RWPE2 (cell line): Measurements from ENCODE around the gene PTRH2.

Experiments used
- ATAC-seq: fragments of 200-7000 bp; cut with Tn5 transposase; 3 replicates; pipeline ENCODE4 v1.9.1; 2021; ENCODE audit warnings: low read depth
- DNase-seq: peaks from one replicate; pipeline ENCODE4 v3.0.0-alpha.2; 2020; ENCODE audit warnings: low spot score
- H3K27ac ChIP-seq: fragments of 450-650 bp; 2 replicates; pipeline ENCODE4 v1.5.1; 2017; ENCODE audit warnings: mild to moderate bottlenecking; ENCODE audit not compliant: poor library complexity, severe bottlenecking
- H3K27me3 ChIP-seq: fragments of 250-450 bp; sonication (Bioruptor Pico); 2 replicates; pipeline ENCODE4 v1.5.1; 2021; ENCODE audit warnings: mild to moderate bottlenecking, moderate library complexity; ENCODE audit not compliant: insufficient read depth, poor library complexity, severe bottlenecking
- H3K36me3 ChIP-seq: fragments of 250-450 bp; sonication (Bioruptor Pico); 2 replicates; pipeline ENCODE4 v1.5.1; 2020; ENCODE audit warnings: low read depth, mild to moderate bottlenecking, moderate library complexity
- H3K4me1 ChIP-seq: fragments of 250-450 bp; sonication (Bioruptor Pico); 2 replicates; pipeline ENCODE4 v1.5.1; 2021; ENCODE audit warnings: mild to moderate bottlenecking, moderate library complexity; ENCODE audit not compliant: insufficient read depth, poor library complexity, severe bottlenecking
- H3K4me3 ChIP-seq: fragments of 250-450 bp; sonication (Bioruptor Pico); 2 replicates; pipeline ENCODE4 v1.5.1; 2021; ENCODE audit warnings: mild to moderate bottlenecking, moderate library complexity; ENCODE audit not compliant: severe bottlenecking
- H3K9me3 ChIP-seq: fragments of 250-450 bp; sonication (Bioruptor Pico); 2 replicates; pipeline ENCODE4 v1.5.1; 2021; ENCODE audit warnings: mild to moderate bottlenecking, moderate library complexity; ENCODE audit not compliant: severe bottlenecking
- TF ChIP-seq, protein P1 (sequence below): fragments of 450-650 bp; IDR thresholded peaks from one replicate; pipeline ENCODE4 v1.5.1; 2017; ENCODE audit warnings: mild to moderate bottlenecking, moderate library complexity; ENCODE audit not compliant: poor library complexity, severe bottlenecking

Gene PTRH2

DNA sequence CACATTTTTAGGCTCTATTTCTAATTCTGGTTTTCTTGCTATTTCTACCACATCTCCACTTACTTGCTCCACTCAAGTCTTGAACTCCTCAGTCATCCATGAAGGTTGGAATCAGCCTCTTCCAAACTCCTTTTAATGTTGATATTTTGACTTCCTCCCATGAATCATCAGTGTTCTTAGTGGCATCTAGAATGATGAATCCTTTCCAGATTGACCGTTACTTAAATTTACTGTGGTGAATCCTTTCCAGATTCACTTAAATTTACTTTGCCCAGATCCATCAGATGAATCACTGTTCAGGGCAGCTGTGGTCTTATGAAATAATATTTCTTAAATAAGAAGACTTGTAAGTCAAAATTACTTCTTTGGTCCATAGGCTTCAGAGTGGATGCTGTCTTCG lies 55.1 kb downstream of the PTRH2 start:
- TF ChIP-seq, protein P1, sequence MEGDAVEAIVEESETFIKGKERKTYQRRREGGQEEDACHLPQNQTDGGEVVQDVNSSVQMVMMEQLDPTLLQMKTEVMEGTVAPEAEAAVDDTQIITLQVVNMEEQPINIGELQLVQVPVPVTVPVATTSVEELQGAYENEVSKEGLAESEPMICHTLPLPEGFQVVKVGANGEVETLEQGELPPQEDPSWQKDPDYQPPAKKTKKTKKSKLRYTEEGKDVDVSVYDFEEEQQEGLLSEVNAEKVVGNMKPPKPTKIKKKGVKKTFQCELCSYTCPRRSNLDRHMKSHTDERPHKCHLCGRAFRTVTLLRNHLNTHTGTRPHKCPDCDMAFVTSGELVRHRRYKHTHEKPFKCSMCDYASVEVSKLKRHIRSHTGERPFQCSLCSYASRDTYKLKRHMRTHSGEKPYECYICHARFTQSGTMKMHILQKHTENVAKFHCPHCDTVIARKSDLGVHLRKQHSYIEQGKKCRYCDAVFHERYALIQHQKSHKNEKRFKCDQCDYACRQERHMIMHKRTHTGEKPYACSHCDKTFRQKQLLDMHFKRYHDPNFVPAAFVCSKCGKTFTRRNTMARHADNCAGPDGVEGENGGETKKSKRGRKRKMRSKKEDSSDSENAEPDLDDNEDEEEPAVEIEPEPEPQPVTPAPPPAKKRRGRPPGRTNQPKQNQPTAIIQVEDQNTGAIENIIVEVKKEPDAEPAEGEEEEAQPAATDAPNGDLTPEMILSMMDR, result no peak
- no peak for ATAC-seq

DNA sequence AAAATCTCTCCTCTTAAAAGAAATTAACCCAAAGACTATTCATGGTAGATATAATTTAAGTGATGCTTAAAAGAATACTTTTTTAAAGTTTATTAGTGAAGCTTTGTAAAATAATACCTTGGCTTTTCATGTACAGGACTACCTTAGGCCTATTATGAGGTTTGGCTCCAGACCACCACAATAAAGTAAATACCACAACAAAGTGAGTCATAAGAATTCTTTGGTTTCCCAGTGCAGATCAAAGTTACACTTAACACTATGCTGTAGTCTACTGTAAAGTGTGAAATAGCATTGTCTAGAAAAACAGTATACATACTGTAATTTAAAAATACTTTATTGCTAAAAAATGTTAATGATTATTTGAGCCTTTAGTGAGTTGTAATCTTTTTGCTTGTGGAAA lies 55.9 kb downstream of the PTRH2 start:
- Histone ChIP-seq H3K27me3 (no peaks in the 10 kb centered on the region), H3K9me3 (no peaks in the 10 kb centered on the region), H3K27ac (no peak overlapping the region), H3K4me1 (no peaks in the 10 kb centered on the region), H3K36me3 (peaks cover 96% of the 10 kb centered on the region), H3K4me3 (no peak overlapping the region)
- peak; percentile 60; the same call in 2 of the 3 replicates for ATAC-seq
- TF ChIP-seq, protein P1, result no peak
- DNase-seq, result no peak

More for the DNA sequence above, 55.1 kb downstream of the PTRH2 start:
- Histone ChIP-seq H3K27ac (no peak overlapping the region), H3K27me3 (no peaks in the 10 kb centered on the region), H3K36me3 (peaks cover 96% of the 10 kb centered on the region), H3K4me1 (no peaks in the 10 kb centered on the region), H3K9me3 (no peaks in the 10 kb centered on the region), H3K4me3 (no peak overlapping the region)
- no peak for DNase-seq

DNA sequence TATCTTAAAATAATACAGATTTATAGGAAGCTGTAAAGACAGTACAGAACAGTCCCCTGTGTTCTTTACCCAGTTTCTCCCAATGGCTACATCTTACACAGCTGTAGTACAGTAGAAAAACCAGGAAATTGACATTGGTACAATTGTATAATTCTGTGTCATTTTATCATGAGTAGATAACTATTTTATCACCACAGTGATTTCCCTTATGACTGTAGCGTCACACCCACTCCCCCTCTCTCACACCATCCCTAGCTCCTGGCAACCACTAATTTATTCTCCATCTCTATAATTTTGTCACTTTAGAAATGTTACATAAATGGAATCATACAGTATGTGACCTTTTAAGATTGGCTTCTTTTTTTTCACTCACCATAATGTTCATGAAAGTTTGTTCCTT lies 56.6 kb downstream of the PTRH2 start:
- TF ChIP-seq, protein P1, result no peak
- Histone ChIP-seq H3K4me1 (no peaks in the 10 kb centered on the region), H3K9me3 (no peaks in the 10 kb centered on the region), H3K4me3 (no peak overlapping the region), H3K36me3 (peaks cover 96% of the 10 kb centered on the region), H3K27me3 (no peaks in the 10 kb centered on the region), H3K27ac (no peak overlapping the region)
- no peak for DNase-seq
- ATAC-seq, result no peak

DNA sequence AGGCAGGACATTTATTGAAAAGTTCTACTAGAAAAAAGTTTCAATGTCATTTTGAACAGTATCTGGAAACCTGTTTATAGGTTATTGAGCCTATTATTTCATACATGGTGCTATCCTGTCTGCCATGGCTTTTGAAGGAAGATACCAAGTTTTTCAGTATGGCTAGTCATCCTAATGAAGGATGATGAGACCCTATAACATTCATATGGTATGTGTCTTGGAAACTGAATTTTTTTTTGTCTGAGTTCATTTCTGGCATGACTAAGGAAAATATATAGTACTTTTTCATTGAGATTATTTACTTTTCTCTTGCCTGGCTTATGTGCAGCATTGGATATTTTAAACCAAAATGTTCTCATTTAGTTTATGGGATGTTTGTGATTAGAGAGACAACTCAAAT lies 57.3 kb downstream of the PTRH2 start:
- Histone ChIP-seq H3K36me3 (peaks cover 96% of the 10 kb centered on the region), H3K4me1 (no peaks in the 10 kb centered on the region), H3K27ac (no peak overlapping the region), H3K27me3 (no peaks in the 10 kb centered on the region), H3K4me3 (no peak overlapping the region), H3K9me3 (no peaks in the 10 kb centered on the region)
- ATAC-seq (no peak), DNase-seq (no peak)
- TF ChIP-seq, protein P1, result no peak
